HG02943 (cell line): ENCODE measurements around the gene ARHGEF28.

Source experiments
- ATAC-seq: cut with Tn5 transposase; IDR thresholded peaks from one replicate; pipeline ENCODE4 v1.9.1; 2021; ENCODE audit warnings: mild to moderate bottlenecking, low read depth, moderate library complexity; ENCODE audit not compliant: unreplicated experiment

Gene ARHGEF28

GRCh38 chr5:73625944-73626811 lies at the start of gene ARHGEF28:
Gene ARHGEF28 (plus strand): TSS chr5:73626196. CDS start chr5:73684852, 58,656 bp downstream.
- no peak for ATAC-seq

GRCh38 chr5:73582285-73583145 lies 43.5 kb upstream of the ARHGEF28 start:
- no peak for ATAC-seq

GRCh38 chr5:73587923-73588322 lies 38.1 kb upstream of the ARHGEF28 start:
- ATAC-seq: no peak

GRCh38 chr5:73591102-73591695 lies 34.8 kb upstream of the ARHGEF28 start:
- ATAC-seq: no peak

GRCh38 chr5:73591698-73592501 lies 34.1 kb upstream of the ARHGEF28 start:
- no peak for ATAC-seq

GRCh38 chr5:73592551-73592950 lies 33.4 kb upstream of the ARHGEF28 start:
- ATAC-seq: no peak

- ATAC-seq: no peak
Observed at GRCh38 chr5:73596705-73597328, 29.2 kb upstream of the ARHGEF28 start.

- no peak for ATAC-seq
Observed at GRCh38 chr5:73599380-73599779, 26.6 kb upstream of the ARHGEF28 start.

- no peak for ATAC-seq
Observed at GRCh38 chr5:73603998-73604397, 22.0 kb upstream of the ARHGEF28 start.

GRCh38 chr5:73605223-73606087 lies 20.5 kb upstream of the ARHGEF28 start:
- ATAC-seq: no peak

- ATAC-seq: no peak
Observed at GRCh38 chr5:73606206-73606753, 19.7 kb upstream of the ARHGEF28 start.

- ATAC-seq: no peak
Observed at GRCh38 chr5:73607228-73607627, 18.8 kb upstream of the ARHGEF28 start.

GRCh38 chr5:73612799-73613198 lies 13.2 kb upstream of the ARHGEF28 start:
- no peak for ATAC-seq

- no peak for ATAC-seq
Observed at GRCh38 chr5:73615085-73615484, 10.9 kb upstream of the ARHGEF28 start.

- no peak for ATAC-seq
Observed at GRCh38 chr5:73615947-73616346, 10.0 kb upstream of the ARHGEF28 start.

- peak; percentile 71 for ATAC-seq
Observed at GRCh38 chr5:73617510-73618279, 8.3 kb upstream of the ARHGEF28 start.

GRCh38 chr5:73619606-73620333 lies 6.2 kb upstream of the ARHGEF28 start:
- no peak for ATAC-seq
